Fibroblast of mammary gland (primary cell): ENCODE measurements around the gene JRKL.
A peak's percentile ranks its signal among the peaks of the same experiment; 100 is the strongest.
"Not testable (repeated sequence)": the region's sequence is repeated elsewhere in the genome, so short reads cannot be mapped to it uniquely, and the experiment has no call there.

Experiments
- DNase-seq: peaks from one replicate; pipeline ENCODE4 v3.0.0-alpha.2; 2010; ENCODE audit warnings: low read depth
- H3K4me3 ChIP-seq: 2 replicates; pipeline ENCODE4 v1.5.1; 2011; ENCODE audit warnings: low read depth, mild to moderate bottlenecking, low read length, moderate library complexity; ENCODE audit not compliant: control insufficient read depth
- CTCF ChIP-seq: conservative IDR thresholded peaks from 2 replicates; pipeline ENCODE4 v1.5.1; 2011; ENCODE audit warnings: low read depth, low read length, inconsistent platforms; ENCODE audit not compliant: control insufficient read depth, insufficient read depth

JRKL gene

GRCh38 chr11:96424693-96425092, 34.9 kb downstream of the JRKL start:
- TF ChIP-seq CTCF = no peak
- H3K4me3 ChIP-seq = no peak overlapping the region
- DNase-seq = peak; percentile 71

GRCh38 chr11:96430668-96431067, 40.9 kb downstream of the JRKL start:
- H3K4me3 ChIP-seq = no peak overlapping the region
- TF ChIP-seq CTCF = no peak
- no peak for DNase-seq

- H3K4me3 ChIP-seq, DNase-seq: not testable (repeated sequence)
Measured at GRCh38 chr11:96432654-96433053, 42.8 kb downstream of the JRKL start.
